HCT116 (cell line): Measurements from ENCODE around the gene SV2A.

Source experiments
- CEBPB ChIP-seq: IDR thresholded peaks from 2 replicates; pipeline ENCODE4 v1.6.1; 2012; ENCODE audit warnings: low read depth
- EGR1 ChIP-seq: IDR thresholded peaks from 2 replicates; pipeline ENCODE4 v1.6.1; 2012; ENCODE audit warnings: low read depth
- EZH2 ChIP-seq: fragments of 200-600 bp; sonication (generic); IDR thresholded peaks from 2 replicates; pipeline ENCODE4 v1.6.1; 2017; ENCODE audit warnings: antibody characterized with exemption, mixed run types
- EZH2phosphoT487 ChIP-seq: fragments of 200-600 bp; IDR thresholded peaks from 2 replicates; pipeline ENCODE4 v1.6.1; 2018; ENCODE audit warnings: antibody characterized with exemption, borderline replicate concordance
- POLR2A ChIP-seq: IDR thresholded peaks from 2 replicates; pipeline ENCODE4 v1.7.0; 2011; ENCODE audit warnings: borderline replicate concordance; ENCODE audit not compliant: insufficient read depth, insufficient read length; ENCODE audit errors: extremely low read depth
- POLR2AphosphoS5 ChIP-seq: IDR thresholded peaks from 2 replicates; pipeline ENCODE4 v1.6.1; 2011; ENCODE audit warnings: mild to moderate bottlenecking, low read depth, low read length, moderate library complexity
- TCF7L2 ChIP-seq: IDR thresholded peaks from 2 replicates; pipeline ENCODE4 v1.7.0; 2011; ENCODE audit warnings: borderline replicate concordance, inconsistent platforms; ENCODE audit not compliant: insufficient read depth, insufficient read length; ENCODE audit errors: extremely low read depth
- YY1 ChIP-seq: IDR thresholded peaks from 2 replicates; pipeline ENCODE4 v1.6.1; 2011; ENCODE audit warnings: low read length, low read depth, moderate library complexity, mild to moderate bottlenecking; ENCODE audit not compliant: insufficient replicate concordance; ENCODE audit errors: extremely low read depth
- ZNF274 ChIP-seq: fragments of 200-500 bp; sonication (Bioruptor generic); IDR thresholded peaks from 2 replicates; pipeline ENCODE4 v1.6.1; 2014; ENCODE audit warnings: mild to moderate bottlenecking, low read depth, low read length, inconsistent platforms
- TF ChIP-seq, protein P1 (sequence below): IDR thresholded peaks from 2 replicates; pipeline ENCODE4 v1.6.1; 2012
- TF ChIP-seq, protein P2 (sequence below), 3 experiments: fragments of 200-600 bp in 1 of 3; sonication (generic) in 1 of 3; IDR thresholded peaks in 2 of 3; conservative IDR thresholded peaks in 1 of 3; 2 replicates each; pipeline ENCODE4 v1.5.1; 2012 to 2017; ENCODE audit warnings: low read depth in 2 of 3, low read length in 2 of 3, antibody characterized with exemption in 1 of 3, borderline replicate concordance in 1 of 3, control low read depth in 1 of 3, mild to moderate bottlenecking in 1 of 3, mixed read lengths in 1 of 3, mixed run types in 1 of 3, moderate library complexity in 1 of 3; ENCODE audit not compliant: insufficient read depth in 1 of 3
- TF ChIP-seq, protein P3 (sequence below): IDR thresholded peaks from 2 replicates; pipeline ENCODE4 v1.6.1; 2012
- TF ChIP-seq, protein P4 (sequence below): IDR thresholded peaks from 2 replicates; pipeline ENCODE4 v1.6.1; 2012; ENCODE audit warnings: low read depth

DNA sequence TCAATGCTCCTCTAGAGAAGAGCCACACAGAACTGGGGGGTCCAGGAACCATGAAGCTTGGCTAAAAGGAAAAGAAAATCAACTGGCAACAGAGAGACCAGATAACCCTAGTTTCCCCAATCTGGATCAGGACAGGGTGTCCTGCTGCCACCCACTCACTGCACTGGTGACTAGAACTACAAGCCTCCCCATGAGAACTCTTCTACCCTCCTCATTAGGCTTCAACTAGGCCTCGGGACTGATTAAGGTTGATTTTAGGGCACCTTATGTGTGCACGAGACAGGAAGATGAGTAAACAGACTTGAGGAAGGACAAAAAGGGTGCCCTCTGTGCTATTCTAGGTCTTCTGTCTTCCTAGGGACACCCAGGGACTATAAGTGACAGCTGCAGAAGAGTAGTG lies 12.2 kb upstream of the SV2A start:
- TF ChIP-seq, protein P1, sequence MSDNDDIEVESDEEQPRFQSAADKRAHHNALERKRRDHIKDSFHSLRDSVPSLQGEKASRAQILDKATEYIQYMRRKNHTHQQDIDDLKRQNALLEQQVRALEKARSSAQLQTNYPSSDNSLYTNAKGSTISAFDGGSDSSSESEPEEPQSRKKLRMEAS: no peak
- TF ChIP-seq, protein P2, sequence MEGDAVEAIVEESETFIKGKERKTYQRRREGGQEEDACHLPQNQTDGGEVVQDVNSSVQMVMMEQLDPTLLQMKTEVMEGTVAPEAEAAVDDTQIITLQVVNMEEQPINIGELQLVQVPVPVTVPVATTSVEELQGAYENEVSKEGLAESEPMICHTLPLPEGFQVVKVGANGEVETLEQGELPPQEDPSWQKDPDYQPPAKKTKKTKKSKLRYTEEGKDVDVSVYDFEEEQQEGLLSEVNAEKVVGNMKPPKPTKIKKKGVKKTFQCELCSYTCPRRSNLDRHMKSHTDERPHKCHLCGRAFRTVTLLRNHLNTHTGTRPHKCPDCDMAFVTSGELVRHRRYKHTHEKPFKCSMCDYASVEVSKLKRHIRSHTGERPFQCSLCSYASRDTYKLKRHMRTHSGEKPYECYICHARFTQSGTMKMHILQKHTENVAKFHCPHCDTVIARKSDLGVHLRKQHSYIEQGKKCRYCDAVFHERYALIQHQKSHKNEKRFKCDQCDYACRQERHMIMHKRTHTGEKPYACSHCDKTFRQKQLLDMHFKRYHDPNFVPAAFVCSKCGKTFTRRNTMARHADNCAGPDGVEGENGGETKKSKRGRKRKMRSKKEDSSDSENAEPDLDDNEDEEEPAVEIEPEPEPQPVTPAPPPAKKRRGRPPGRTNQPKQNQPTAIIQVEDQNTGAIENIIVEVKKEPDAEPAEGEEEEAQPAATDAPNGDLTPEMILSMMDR (IDR thresholded peaks at IDR 0.05 in 2 of 3, conservative IDR thresholded peaks at IDR 0.05 in 1 of 3; ENCODE audit: borderline replicate concordance in 1 of 3, insufficient read depth in 1 of 3, low read depth in 2 of 3, low read length in 2 of 3): no peak
- TF ChIP-seq POLR2A (no peak), EZH2phosphoT487 (no peak), EZH2 (no peak), TCF7L2 (no peak), CEBPB (no peak), POLR2AphosphoS5 (no peak), YY1 (no peak), EGR1 (no peak), ZNF274 (no peak)
- TF ChIP-seq, protein P3, sequence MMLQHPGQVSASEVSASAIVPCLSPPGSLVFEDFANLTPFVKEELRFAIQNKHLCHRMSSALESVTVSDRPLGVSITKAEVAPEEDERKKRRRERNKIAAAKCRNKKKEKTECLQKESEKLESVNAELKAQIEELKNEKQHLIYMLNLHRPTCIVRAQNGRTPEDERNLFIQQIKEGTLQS: no peak
- TF ChIP-seq, protein P4, sequence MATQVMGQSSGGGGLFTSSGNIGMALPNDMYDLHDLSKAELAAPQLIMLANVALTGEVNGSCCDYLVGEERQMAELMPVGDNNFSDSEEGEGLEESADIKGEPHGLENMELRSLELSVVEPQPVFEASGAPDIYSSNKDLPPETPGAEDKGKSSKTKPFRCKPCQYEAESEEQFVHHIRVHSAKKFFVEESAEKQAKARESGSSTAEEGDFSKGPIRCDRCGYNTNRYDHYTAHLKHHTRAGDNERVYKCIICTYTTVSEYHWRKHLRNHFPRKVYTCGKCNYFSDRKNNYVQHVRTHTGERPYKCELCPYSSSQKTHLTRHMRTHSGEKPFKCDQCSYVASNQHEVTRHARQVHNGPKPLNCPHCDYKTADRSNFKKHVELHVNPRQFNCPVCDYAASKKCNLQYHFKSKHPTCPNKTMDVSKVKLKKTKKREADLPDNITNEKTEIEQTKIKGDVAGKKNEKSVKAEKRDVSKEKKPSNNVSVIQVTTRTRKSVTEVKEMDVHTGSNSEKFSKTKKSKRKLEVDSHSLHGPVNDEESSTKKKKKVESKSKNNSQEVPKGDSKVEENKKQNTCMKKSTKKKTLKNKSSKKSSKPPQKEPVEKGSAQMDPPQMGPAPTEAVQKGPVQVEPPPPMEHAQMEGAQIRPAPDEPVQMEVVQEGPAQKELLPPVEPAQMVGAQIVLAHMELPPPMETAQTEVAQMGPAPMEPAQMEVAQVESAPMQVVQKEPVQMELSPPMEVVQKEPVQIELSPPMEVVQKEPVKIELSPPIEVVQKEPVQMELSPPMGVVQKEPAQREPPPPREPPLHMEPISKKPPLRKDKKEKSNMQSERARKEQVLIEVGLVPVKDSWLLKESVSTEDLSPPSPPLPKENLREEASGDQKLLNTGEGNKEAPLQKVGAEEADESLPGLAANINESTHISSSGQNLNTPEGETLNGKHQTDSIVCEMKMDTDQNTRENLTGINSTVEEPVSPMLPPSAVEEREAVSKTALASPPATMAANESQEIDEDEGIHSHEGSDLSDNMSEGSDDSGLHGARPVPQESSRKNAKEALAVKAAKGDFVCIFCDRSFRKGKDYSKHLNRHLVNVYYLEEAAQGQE: no peak
